IMR-90 (cell line): ENCODE data around the gene NTNG2. TPM values are rescaled to one million over a fixed set of nuclear protein-coding genes. Genes with fewer than 3 reads are reported as not detected.

Source experiments
- ATAC-seq: fragments of 200-7000 bp; cut with Tn5 transposase; 2 replicates; pipeline ENCODE4 v1.9.1; 2020; ENCODE audit warnings: low read depth, mild to moderate bottlenecking, moderate library complexity
- BruUV-seq: library from RNA; stranded (reverse); fragments of 400-500 nt; replicated peaks from 2 replicates; lab custom pipeline; 2021; lab: Mats Ljungman, UMichigan
- CTCF ChIA-PET: fragments of 300-600 bp; formaldehyde crosslinking; extraction: SDS; loops from one replicate; lab custom pipeline; 2021; ENCODE audit warnings: antibody characterized with exemption; lab: Yijun Ruan, JAX
- POLR2A ChIA-PET: fragments of 300-600 bp; sonication (Branson Sonifier 250); formaldehyde crosslinking; loops from one replicate; lab custom pipeline; 2022; ENCODE audit warnings: antibody characterized with exemption; ENCODE audit not compliant: unreplicated experiment; lab: Charles Lee
- DNase-seq: peaks from one replicate; pipeline ENCODE4 v3.0.0; 2013
- H2AFZ ChIP-seq: replicated peaks from 2 replicates; pipeline ENCODE3; 2013; ENCODE audit warnings: low read length, mild to moderate bottlenecking; ENCODE audit not compliant: poor library complexity
- H2AK5ac ChIP-seq: 2 replicates; pipeline ENCODE4 v1.6.1; 2013; ENCODE audit warnings: low read depth, low read length, inconsistent platforms
- H2AK9ac ChIP-seq: replicated peaks from 2 replicates; pipeline ENCODE3; 2013; ENCODE audit warnings: mild to moderate bottlenecking, low read depth, low read length, moderate library complexity; ENCODE audit not compliant: poor library complexity
- H2BK120ac ChIP-seq: 2 replicates; pipeline ENCODE4 v1.6.1; 2013; ENCODE audit warnings: low read depth, low read length, inconsistent platforms
- H2BK15ac ChIP-seq: 3 replicates; pipeline ENCODE4 v1.6.1; 2013; ENCODE audit warnings: low read depth, low read length, inconsistent platforms
- H2BK20ac ChIP-seq: 2 replicates; pipeline ENCODE4 v1.6.1; 2013; ENCODE audit warnings: low read depth, mild to moderate bottlenecking, inconsistent platforms, low read length, moderate library complexity
- H2BK5ac ChIP-seq: 2 replicates; pipeline ENCODE4 v1.6.1; 2013; ENCODE audit warnings: mild to moderate bottlenecking, low read depth, low read length, inconsistent platforms; ENCODE audit not compliant: poor library complexity, severe bottlenecking
- H3K14ac ChIP-seq: replicated peaks from 2 replicates; pipeline ENCODE4 v1.6.1; 2013; ENCODE audit warnings: low read depth, low read length, inconsistent platforms
- H3K18ac ChIP-seq: 2 replicates; pipeline ENCODE4 v1.6.1; 2013; ENCODE audit warnings: low read depth, low read length, control low read depth
- H3K23ac ChIP-seq: 2 replicates; pipeline ENCODE4 v1.6.1; 2013; ENCODE audit warnings: low read depth, low read length, inconsistent platforms
- H3K27ac ChIP-seq: 2 replicates; pipeline ENCODE4 v1.5.1; 2013; ENCODE audit warnings: mild to moderate bottlenecking, control low read depth, low read length; ENCODE audit not compliant: insufficient read depth
- H3K27me3 ChIP-seq: 2 replicates; pipeline ENCODE4 v1.6.1; 2013; ENCODE audit warnings: low read length; ENCODE audit not compliant: control insufficient read depth, insufficient read depth
- H3K36me3 ChIP-seq: 2 replicates; pipeline ENCODE4 v1.6.1; 2013; ENCODE audit warnings: low read length, mixed read lengths; ENCODE audit not compliant: control insufficient read depth, insufficient read depth
- H3K4ac ChIP-seq: 2 replicates; pipeline ENCODE4 v1.6.1; 2013; ENCODE audit warnings: low read depth, low read length, inconsistent platforms
- H3K4me1 ChIP-seq: 2 replicates; pipeline ENCODE4 v1.6.1; 2013; ENCODE audit warnings: low read length, mixed read lengths; ENCODE audit not compliant: control insufficient read depth, insufficient read depth
- H3K4me2 ChIP-seq: 2 replicates; pipeline ENCODE4 v1.6.1; 2013; ENCODE audit warnings: low read depth, mild to moderate bottlenecking, control low read depth, low read length, moderate library complexity
- H3K4me3 ChIP-seq: 2 replicates; pipeline ENCODE4 v1.5.1; 2013; ENCODE audit warnings: low read depth, mild to moderate bottlenecking, control low read depth, low read length, moderate library complexity; ENCODE audit not compliant: insufficient read depth
- H3K56ac ChIP-seq: 2 replicates; pipeline ENCODE4 v1.6.1; 2013; ENCODE audit warnings: low read length, inconsistent platforms; ENCODE audit not compliant: insufficient read depth; ENCODE audit errors: extremely low read depth
- H3K79me1 ChIP-seq, 2 experiments: 2 replicates each; pipeline ENCODE4 v1.6.1; 2013; ENCODE audit warnings: low read length in 2 of 2, inconsistent platforms in 1 of 2, low read depth in 1 of 2
- H3K9ac ChIP-seq: 2 replicates; pipeline ENCODE4 v1.6.1; 2013; ENCODE audit warnings: low read depth, low read length, control low read depth
- H3K9me1 ChIP-seq: 2 replicates; pipeline ENCODE4 v1.6.1; 2013; ENCODE audit warnings: low read length, inconsistent platforms; ENCODE audit not compliant: insufficient read depth
- H3K9me3 ChIP-seq: 2 replicates; pipeline ENCODE4 v1.6.1; 2013; ENCODE audit warnings: low read length; ENCODE audit not compliant: control insufficient read depth, insufficient read depth
- H4K20me1 ChIP-seq: 2 replicates; pipeline ENCODE4 v1.6.1; 2013; ENCODE audit warnings: low read length, inconsistent platforms; ENCODE audit not compliant: insufficient read depth
- H4K5ac ChIP-seq: 2 replicates; pipeline ENCODE4 v1.6.1; 2013; ENCODE audit warnings: mild to moderate bottlenecking, low read depth, low read length, control low read depth
- H4K8ac ChIP-seq, 2 experiments: 2 replicates each; pipeline ENCODE4 v1.6.1; 2013; ENCODE audit warnings: low read depth in 2 of 2, low read length in 2 of 2, control low read depth in 1 of 2, inconsistent platforms in 1 of 2
- H4K91ac ChIP-seq: 2 replicates; pipeline ENCODE4 v1.6.1; 2013; ENCODE audit warnings: low read depth, low read length, inconsistent platforms; ENCODE audit not compliant: insufficient read depth
- CEBPB ChIP-seq: IDR thresholded peaks from 2 replicates; pipeline ENCODE4 v1.6.1; 2012; ENCODE audit warnings: low read depth, low read length, improper control_type of control experiment
- WGBS, 2 experiments: methylation state at CpG; one replicate each; pipeline versions ENCODE4 v1.1.5 to v1.1.7; 2013; ENCODE audit warnings: missing lambda C conversion rate in 2 of 2; ENCODE audit not compliant: insufficient read length in 1 of 2; ENCODE audit errors: extremely low coverage in 2 of 2; 5-methylcytosine and 5-hydroxymethylcytosine counted together
- dilution Hi-C: fragments of 300-500 bp; cut with HindIII; formaldehyde crosslinking; loops from one replicate; pipeline ENCODE4 v1.14.3; 2018; ENCODE audit warnings: low sequenced_read_pairs; ENCODE audit not compliant: unreplicated experiment
- in situ Hi-C: fragments of 300-500 bp; cut with MboI; formaldehyde crosslinking; loops from 3 replicates; pipeline ENCODE4 v1.14.3; 2019; ENCODE audit warnings: low sequenced_read_pairs, inconsistent platforms, mixed read lengths
- intact Hi-C: fragments of 100-400 bp; cut with micrococcal nuclease; formaldehyde crosslinking; loops from 2 replicates; pipeline ENCODE4 v1.10.0; 2022
- polyA plus RNA-seq, 3 experiments: library from polyadenylated mRNA; depleted of rRNA; stranded (reverse); fragments of >200 nt; gene quantifications; 2 replicates each; pipeline ENCODE4 v1.2.3, GENCODE V29; 2012; ENCODE audit warnings: low replicate concordance in 1 of 3
- total RNA-seq: library from RNA; depleted of rRNA; stranded (reverse); fragments of >200 nt; gene quantifications from 2 replicates; pipeline ENCODE4 v1.2.3, GENCODE V29; 2012

Gene NTNG2
- total and polyA plus RNA-seq, 2 of the 4 experiments (the other 2 are of a cell fraction): 0.54 to 0.84 TPM

DNA sequence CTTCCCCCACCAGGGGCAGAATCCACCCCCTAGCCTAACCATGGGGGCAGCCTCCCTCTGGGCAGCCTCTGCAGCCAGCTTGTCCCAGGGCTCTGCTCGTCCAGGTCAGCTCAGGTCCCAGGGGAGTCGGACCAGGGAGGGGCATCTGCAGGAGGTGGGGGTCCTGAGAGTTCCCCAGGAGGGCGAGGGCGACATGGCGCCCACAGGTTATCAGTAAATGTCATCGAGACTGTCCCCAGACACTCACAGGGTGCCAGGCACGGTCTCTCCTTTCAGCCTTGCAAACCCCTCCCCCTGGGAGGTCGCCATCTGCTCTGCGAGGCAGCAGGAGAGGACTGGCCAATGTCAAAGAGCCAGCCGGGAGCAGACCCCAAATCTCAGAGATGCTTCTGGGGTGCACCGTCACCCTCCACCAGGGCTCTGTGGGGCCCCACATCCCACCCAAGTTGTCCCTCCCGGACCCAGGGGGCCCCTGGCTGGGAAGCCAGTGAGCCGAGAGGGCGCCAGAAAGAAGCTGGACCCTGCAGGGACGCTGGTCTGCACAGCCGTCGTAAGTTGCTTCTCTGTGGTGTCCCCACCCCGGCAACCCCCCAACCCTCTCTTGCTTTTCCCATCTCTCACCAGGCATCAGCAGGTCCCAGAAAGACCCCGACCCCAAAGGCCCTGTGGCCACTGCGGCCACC, 69.3 kb downstream of the NTNG2 start:
- no peak overlapping the region for H2BK20ac ChIP-seq
- no peak overlapping the region for H3K18ac ChIP-seq
- no peak overlapping the region for H4K91ac ChIP-seq
- H3K9me3 ChIP-seq: no peaks in the 10 kb centered on the region
- H2AFZ ChIP-seq: no peak overlapping the region
- H2AK9ac ChIP-seq: no peak overlapping the region
- no peak overlapping the region for H2BK15ac ChIP-seq
- dilution Hi-C loops: no loop called here
- in situ Hi-C loops: no loop called here
- H3K23ac ChIP-seq: no peak overlapping the region
- H4K20me1 ChIP-seq: no peaks in the 10 kb centered on the region; the same call in 1 of the 2 replicates
- no peak overlapping the region for H3K14ac ChIP-seq
- H4K5ac ChIP-seq: no peak overlapping the region
- no peaks in the 10 kb centered on the region for H3K36me3 ChIP-seq
- H3K9me1 ChIP-seq: no peaks in the 10 kb centered on the region
- no peak overlapping the region for H3K4ac ChIP-seq
- H3K9ac ChIP-seq: no peak overlapping the region
- no peak overlapping the region for H2AK5ac ChIP-seq
- ChIA-PET POLR2A (no interaction called here), CTCF (no interaction called here)
- intact Hi-C loops: no loop called here
- TF ChIP-seq CEBPB: no peak
- no peak overlapping the region for H2BK120ac ChIP-seq
- H3K27me3 ChIP-seq: peaks cover 71% of the 10 kb centered on the region
- H2BK5ac ChIP-seq: no peak overlapping the region
- H3K27ac ChIP-seq: no peak overlapping the region
- H4K8ac ChIP-seq: no peak overlapping the region
- H3K79me1 ChIP-seq: no peaks in the 10 kb centered on the region
- BruUV-seq: no TSS peak
- no peak overlapping the region for H3K4me3 ChIP-seq
- ATAC-seq (no peak), DNase-seq (no peak)
- H3K56ac ChIP-seq: no peak overlapping the region
- no peak overlapping the region for H3K4me2 ChIP-seq
- no peaks in the 10 kb centered on the region for H3K4me1 ChIP-seq
- 45% methylated on average over 9 of the region's 20 CpGs; no CpG with 5 or more reads in 1 of the 2 experiments for WGBS, 2 experiments
